Measurements from ENCODE around the gene BPIFB6. TPM values are rescaled to one million over a fixed set of nuclear protein-coding genes. Genes with fewer than 3 reads are reported as not detected.

BPIFB6 gene
- total RNA-seq, 1 donor from 2014 or later = not detected

- no peak for DNase-seq (ENCODE audit: low read depth)
- TF ChIP-seq CTCF (IDR thresholded peaks at IDR 0.05; ENCODE audit: insufficient read depth, low read length, poor library complexity, severe bottlenecking) = no peak
- Histone ChIP-seq H3K36me3 (ENCODE audit: control insufficient read depth, insufficient read depth, low read length) (no peaks in the 10 kb centered on the region), H3K27me3 (ENCODE audit: control insufficient read depth, insufficient read depth, low read length) (no peaks in the 10 kb centered on the region), H3K4me3 (ENCODE audit: low read depth, low read length) (no peak overlapping the region)
Measured at GRCh38 chr20:32997431-32997830, 34.0 kb upstream of the BPIFB6 start.

GRCh38 chr20:32999603-33000250 is 31.7 kb upstream of the BPIFB6 start:
- Histone ChIP-seq H3K27me3 (ENCODE audit: control insufficient read depth, insufficient read depth, low read length) (no peaks in the 10 kb centered on the region), H3K36me3 (ENCODE audit: control insufficient read depth, insufficient read depth, low read length) (no peaks in the 10 kb centered on the region), H3K4me3 (ENCODE audit: low read depth, low read length) (no peak overlapping the region)
- no peak for DNase-seq (ENCODE audit: low read depth)
- no peak for TF ChIP-seq CTCF (IDR thresholded peaks at IDR 0.05; ENCODE audit: insufficient read depth, low read length, poor library complexity, severe bottlenecking)

GRCh38 chr20:33000802-33001466 is 30.5 kb upstream of the BPIFB6 start:
- no peak for TF ChIP-seq CTCF (IDR thresholded peaks at IDR 0.05; ENCODE audit: insufficient read depth, low read length, poor library complexity, severe bottlenecking)
- Histone ChIP-seq H3K27me3 (ENCODE audit: control insufficient read depth, insufficient read depth, low read length) (no peaks in the 10 kb centered on the region), H3K4me3 (ENCODE audit: low read depth, low read length) (no peak overlapping the region), H3K36me3 (ENCODE audit: control insufficient read depth, insufficient read depth, low read length) (no peaks in the 10 kb centered on the region)
- DNase-seq (ENCODE audit: low read depth) = no peak

GRCh38 chr20:33002087-33002808 is 29.2 kb upstream of the BPIFB6 start:
- no peak overlapping the region for H3K4me3 ChIP-seq (ENCODE audit: low read depth, low read length)
- no peak for TF ChIP-seq CTCF (IDR thresholded peaks at IDR 0.05; ENCODE audit: insufficient read depth, low read length, poor library complexity, severe bottlenecking)
- no peak for DNase-seq (ENCODE audit: low read depth)

GRCh38 chr20:33004141-33004751 is 27.2 kb upstream of the BPIFB6 start, which contains the start of gene SUN5:
SUN5 (minus strand) TSS chr20:33004433; CDS start chr20:33004340, 93 bp downstream.
- no peaks in the 10 kb centered on the region for H3K27me3 ChIP-seq (ENCODE audit: control insufficient read depth, insufficient read depth, low read length)
- DNase-seq (ENCODE audit: low read depth) = no peak
- H3K4me3 ChIP-seq (ENCODE audit: low read depth, low read length) = no peak within 1 kb of the TSS
- no peak for TF ChIP-seq CTCF (IDR thresholded peaks at IDR 0.05; ENCODE audit: insufficient read depth, low read length, poor library complexity, severe bottlenecking)
- no peaks in the 10 kb centered on the region for H3K36me3 ChIP-seq (ENCODE audit: control insufficient read depth, insufficient read depth, low read length)

More at GRCh38 chr20:33002087-33002808, 29.2 kb upstream of the BPIFB6 start:
- H3K36me3 ChIP-seq (ENCODE audit: control insufficient read depth, insufficient read depth, low read length) = no peaks in the 10 kb centered on the region
- H3K27me3 ChIP-seq (ENCODE audit: control insufficient read depth, insufficient read depth, low read length) = no peaks in the 10 kb centered on the region

Data from kidney epithelial cell (primary cell).